SK-N-SH (cell line): ENCODE data around the gene DLG2. TPM values are rescaled to one million over a fixed set of nuclear protein-coding genes. Genes with fewer than 3 reads are reported as not detected.

Source experiments
- CTCF ChIA-PET: fragments of 300-600, 350-600 bp; formaldehyde crosslinking; extraction: SDS; loops from one replicate; lab custom pipeline; 2021; lab: Yijun Ruan, JAX
- POLR2A ChIA-PET: fragments of 350-600 bp; sonication (Branson Sonifier 250); formaldehyde crosslinking; extraction: SDS; loops from one replicate; lab custom pipeline; 2020; ENCODE audit warnings: antibody characterized with exemption, inconsistent platforms; lab: Yijun Ruan, JAX
- DNase-seq: peaks from one replicate; pipeline ENCODE4 v3.0.0; 2012
- H2AFZ ChIP-seq: fragments of 200-600 bp; sonication (generic); 2 replicates; pipeline ENCODE4 v1.8.1; 2016; ENCODE audit warnings: antibody characterized with exemption, mild to moderate bottlenecking, low read depth
- H3F3A ChIP-seq: fragments of 200-600 bp; sonication (generic); replicated peaks from 2 replicates; pipeline ENCODE3; 2016; ENCODE audit warnings: antibody characterized with exemption, mild to moderate bottlenecking; ENCODE audit not compliant: insufficient read depth
- H3K27ac ChIP-seq, 2 experiments: fragments of 200-500 bp in 1 of 2; fragments of 200-600 bp in 1 of 2; sonication (Bioruptor generic) in 1 of 2; sonication (generic), shearing (Covaris generic) in 1 of 2; 2 replicates each; pipeline versions ENCODE4 v1.5.1 to v1.6.1; 2014 to 2016; ENCODE audit warnings: low read depth in 2 of 2, inconsistent platforms in 1 of 2, low read length in 1 of 2, mild to moderate bottlenecking in 1 of 2, mixed read lengths in 1 of 2
- H3K27me3 ChIP-seq: fragments of 200-600 bp; sonication (generic), shearing (Covaris generic); 2 replicates; pipeline ENCODE4 v1.6.1; 2016; ENCODE audit warnings: mixed run types; ENCODE audit not compliant: insufficient read depth
- H3K36me3 ChIP-seq, 2 experiments: fragments of 200-500 bp in 1 of 2; fragments of 200-600 bp in 1 of 2; sonication (Bioruptor generic) in 1 of 2; sonication (generic) in 1 of 2; replicated peaks in 1 of 2; 2 replicates each; pipeline versions ENCODE3 to v1.5.1; 2014 to 2016; ENCODE audit warnings: low read length in 1 of 2, mild to moderate bottlenecking in 1 of 2; ENCODE audit not compliant: insufficient read depth in 2 of 2, control insufficient read depth in 1 of 2
- H3K4me1 ChIP-seq, 2 experiments: fragments of 200-500 bp in 1 of 2; fragments of 200-600 bp in 1 of 2; sonication (Bioruptor generic) in 1 of 2; sonication (generic), shearing (Covaris generic) in 1 of 2; 2 replicates each; pipeline versions ENCODE4 v1.5.1 to v1.6.1; 2014 to 2016; ENCODE audit warnings: low read depth in 1 of 2, low read length in 1 of 2, mixed run types in 1 of 2; ENCODE audit not compliant: insufficient read depth in 2 of 2, control insufficient read depth in 1 of 2
- H3K4me2 ChIP-seq: fragments of 200-600 bp; sonication (generic), shearing (Covaris generic); 2 replicates; pipeline ENCODE4 v1.6.1; 2017; ENCODE audit warnings: mixed run types
- H3K4me3 ChIP-seq, 2 experiments: fragments of 200-500 bp in 1 of 2; fragments of 200-600 bp in 1 of 2; sonication (Bioruptor generic) in 1 of 2; sonication (generic), shearing (Covaris generic) in 1 of 2; 2 replicates each; pipeline versions ENCODE4 v1.5.1 to v1.8.1; 2014 to 2016; ENCODE audit warnings: low read depth in 2 of 2, inconsistent platforms in 1 of 2, low read length in 1 of 2, mild to moderate bottlenecking in 1 of 2, mixed read lengths in 1 of 2, moderate library complexity in 1 of 2
- H3K79me2 ChIP-seq: fragments of 200-600 bp; sonication (generic); 2 replicates; pipeline ENCODE4 v1.8.1; 2017; ENCODE audit warnings: mild to moderate bottlenecking; ENCODE audit not compliant: insufficient read depth
- H3K9ac ChIP-seq: fragments of 200-600 bp; sonication (generic); 2 replicates; pipeline ENCODE4 v1.6.1; 2017; ENCODE audit warnings: mixed run types
- H3K9me2 ChIP-seq: fragments of 200-600 bp; sonication (generic); 2 replicates; pipeline ENCODE4 v1.6.1; 2017; ENCODE audit warnings: mixed run types
- H3K9me3 ChIP-seq: fragments of 200-600 bp; sonication (generic); 2 replicates; pipeline ENCODE4 v1.6.1; 2017; ENCODE audit warnings: mixed run types, mild to moderate bottlenecking, moderate library complexity
- H4K20me1 ChIP-seq: fragments of 200-600 bp; sonication (generic); 2 replicates; pipeline ENCODE4 v1.6.1; 2017; ENCODE audit warnings: mild to moderate bottlenecking, mixed run types; ENCODE audit not compliant: insufficient read depth
- CTCF ChIP-seq: fragments of 200-600 bp; sonication (generic); IDR thresholded peaks from 2 replicates; pipeline ENCODE4 v1.6.1; 2017; ENCODE audit warnings: antibody characterized with exemption, mild to moderate bottlenecking, moderate library complexity
- ELF1 ChIP-seq: IDR thresholded peaks from 2 replicates; pipeline ENCODE4 v1.4.0; 2012
- FOXJ3 ChIP-seq: sonication (generic); formaldehyde crosslinking; IDR thresholded peaks from 2 replicates; pipeline ENCODE4 v1.5.1; 2020; ENCODE audit warnings: mild to moderate bottlenecking, missing genetic modification reagents
- FOXM1 ChIP-seq: IDR thresholded peaks from 2 replicates; pipeline ENCODE4 v1.4.0; 2012; ENCODE audit warnings: low read depth, mild to moderate bottlenecking
- JUND ChIP-seq: IDR thresholded peaks from 2 replicates; pipeline ENCODE4 v1.4.0; 2012
- MEF2A ChIP-seq: IDR thresholded peaks from 2 replicates; pipeline ENCODE4 v1.4.0; 2012; ENCODE audit warnings: low read depth, borderline replicate concordance
- NRF1 ChIP-seq: IDR thresholded peaks from 2 replicates; pipeline ENCODE4 v1.6.1; 2012; ENCODE audit warnings: low read depth, mild to moderate bottlenecking, low read length
- PBX3 ChIP-seq: IDR thresholded peaks from 2 replicates; pipeline ENCODE4; 2012
- RAD21 ChIP-seq: IDR thresholded peaks from 2 replicates; pipeline ENCODE4 v1.6.1; 2012; ENCODE audit warnings: mild to moderate bottlenecking, low read length
- RFX5 ChIP-seq: IDR thresholded peaks from 2 replicates; pipeline ENCODE4 v1.6.1; 2012; ENCODE audit warnings: mild to moderate bottlenecking, improper control_type of control experiment, low read length
- SIN3A ChIP-seq: IDR thresholded peaks from 2 replicates; pipeline ENCODE4 v1.6.1; 2012; ENCODE audit warnings: low read depth, mild to moderate bottlenecking, low read length, moderate library complexity, borderline replicate concordance
- SMC3 ChIP-seq: IDR thresholded peaks from 2 replicates; pipeline ENCODE4 v1.6.1; 2012; ENCODE audit warnings: low read depth, low read length, improper control_type of control experiment
- TAF1 ChIP-seq: IDR thresholded peaks from 2 replicates; pipeline ENCODE4 v1.6.1; 2012; ENCODE audit warnings: low read depth, mild to moderate bottlenecking, low read length, moderate library complexity, borderline replicate concordance
- TCF12 ChIP-seq: IDR thresholded peaks from 2 replicates; pipeline ENCODE4 v1.4.0; 2012
- USF2 ChIP-seq: fragments of 150-350 bp; IDR thresholded peaks from 2 replicates; pipeline ENCODE4 v1.6.1; 2017; ENCODE audit warnings: antibody characterized with exemption, low read length, low read depth, borderline replicate concordance
- YY1 ChIP-seq: IDR thresholded peaks from 2 replicates; pipeline ENCODE4 v1.4.0; 2012; ENCODE audit warnings: low read depth, mild to moderate bottlenecking
- WGBS: methylation state at CpG from one replicate; pipeline ENCODE4 v1.1.6; 2017; ENCODE audit warnings: low lambda C conversion rate; 5-methylcytosine and 5-hydroxymethylcytosine counted together
- polyA plus RNA-seq, 3 experiments: library from polyadenylated mRNA; depleted of rRNA; stranded (reverse); fragments of >200 nt; gene quantifications; 2 replicates each; pipeline ENCODE4 v1.2.3, GENCODE V29; 2012

DLG2 gene
- polyA plus RNA-seq, 1 of the 3 experiments (the other 2 are of a cell fraction): 0.21 TPM

- TF ChIP-seq SMC3: no peak
Measured at GRCh38 chr11:84563356-84563755, 1063.8 kb downstream of the DLG2 start (continued).

- Histone ChIP-seq H3K4me2 (no peak overlapping the region), H3K36me3 (no peaks in the 10 kb centered on the region), H3K27me3 (no peaks in the 10 kb centered on the region), H4K20me1 (no peaks in the 10 kb centered on the region), H3K4me1 (no peaks in the 10 kb centered on the region), H3K9me2 (no peaks in the 10 kb centered on the region), H3K27ac (no peak overlapping the region), H3K9ac (no peak overlapping the region), H3F3A (no peaks in the 10 kb centered on the region)
- 75% methylated on average over 1 of the region's 1 CpG for WGBS
- ChIA-PET POLR2A (no interaction called here), CTCF (interaction anchor here (0.9 to 5.2 kb wide), 10 partner anchors 9 to 1785 kb away, joined by 3 to 33 read pairs (median 6); no protein-coding TSS in a partner anchor)
- DNase-seq: no peak
- no peak for TF ChIP-seq RFX5
- TF ChIP-seq CTCF: no peak
- TF ChIP-seq PBX3: no peak
- TF ChIP-seq FOXJ3 (CRISPR knock-in tag): no peak
- TF ChIP-seq SMC3: no peak
- TF ChIP-seq, all 33 proteins: peak for 0
- no peak overlapping the region for H2AFZ ChIP-seq
- no peaks in the 10 kb centered on the region for H3K9me3 ChIP-seq
- no peaks in the 10 kb centered on the region for H3K79me2 ChIP-seq
- no peak overlapping the region for H3K4me3 ChIP-seq
Measured at GRCh38 chr11:84560206-84560605, 1066.9 kb downstream of the DLG2 start.

- Histone ChIP-seq H3K4me3 (no peak overlapping the region; a peak in 1 of 4 replicates), H3K9me2 (no peaks in the 10 kb centered on the region), H3K9me3 (no peaks in the 10 kb centered on the region), H3K4me2 (no peak overlapping the region), H2AFZ (no peak overlapping the region), H3K4me1 (no peaks in the 10 kb centered on the region), H3K9ac (no peak overlapping the region), H4K20me1 (no peaks in the 10 kb centered on the region)
- ChIA-PET CTCF (interaction anchor here (0.8 to 5.2 kb wide), 31 partner anchors 8 to 1033 kb away, joined by 3 to 33 read pairs (median 4); no protein-coding TSS in a partner anchor), POLR2A (no interaction called here)
- TF ChIP-seq SMC3 (peak; percentile 58), CTCF (peak; percentile 87), JUND (no peak), NRF1 (no peak), RAD21 (peak; percentile 82), TCF12 (no peak), SIN3A (no peak), FOXM1 (no peak), ELF1 (no peak), MEF2A (no peak), TAF1 (no peak), YY1 (no peak), USF2 (no peak)
- TF ChIP-seq, all 33 proteins: peak for 3
- no peaks in the 10 kb centered on the region for H3K79me2 ChIP-seq
- H3K27ac ChIP-seq: no peak overlapping the region
- no peaks in the 10 kb centered on the region for H3K27me3 ChIP-seq
- no peaks in the 10 kb centered on the region for H3F3A ChIP-seq
- H3K36me3 ChIP-seq: no peaks in the 10 kb centered on the region
- WGBS: 49% methylated on average over 5 of the region's 5 CpGs
- DNase-seq: peak; percentile 27
Measured at GRCh38 chr11:84558085-84558905, 1068.8 kb downstream of the DLG2 start.
